B cell (primary cell): ENCODE results near the gene DPP10. TPM values are rescaled to one million over a fixed set of nuclear protein-coding genes. Genes with fewer than 3 reads are reported as not detected.

Experiments
- ATAC-seq: fragments of 200-7000 bp; cut with Tn5 transposase; one replicate; pipeline ENCODE4 v1.10.0; 2021; ENCODE audit warnings: low read depth, mild to moderate bottlenecking, moderate number of reproducible peaks, moderate library complexity
- CTCF ChIA-PET: fragments of 350-600 bp; sonication (Branson Sonifier 250); formaldehyde crosslinking; loops from one replicate; lab custom pipeline; 2021; ENCODE audit warnings: antibody characterized with exemption, inconsistent platforms; lab: Charles Lee
- POLR2A ChIA-PET: fragments of 350-600 bp; sonication (Branson Sonifier 250); formaldehyde crosslinking; loops from one replicate; lab custom pipeline; 2021; ENCODE audit warnings: antibody characterized with exemption; lab: Charles Lee
- DNase-seq: peaks from one replicate; pipeline ENCODE4 v3.0.0; 2013
- H2AFZ ChIP-seq: 2 replicates; pipeline ENCODE4 v1.6.1; 2012; ENCODE audit warnings: mild to moderate bottlenecking, low read depth, low read length; ENCODE audit not compliant: insufficient read depth, poor library complexity, severe bottlenecking
- H3K27ac ChIP-seq, 2 donors: 1 replicate in 1 of 2; 2 replicates in 1 of 2; pipeline ENCODE4 v1.5.1; 2012 to 2013; ENCODE audit warnings: low read length in 2 of 2, mild to moderate bottlenecking in 2 of 2, moderate library complexity in 1 of 2
- H3K27me3 ChIP-seq, 4 experiments: fragments of 200-600 bp in 1 of 4; sonication (generic) in 1 of 4; replicated peaks in 1 of 4; 1 replicate in 2 of 4; 2 replicates in 2 of 4; pipeline versions ENCODE4 v1.6.1 to v1.7.0; 2013 to 2016; ENCODE audit warnings: low read length in 3 of 4, mild to moderate bottlenecking in 2 of 4, mixed read lengths in 1 of 4, moderate library complexity in 1 of 4; ENCODE audit not compliant: insufficient read depth in 4 of 4, control insufficient read depth in 3 of 4; ENCODE audit errors: control extremely low read depth in 1 of 4
- H3K36me3 ChIP-seq, 2 experiments: replicated peaks in 1 of 2; 1 replicate in 1 of 2; 2 replicates in 1 of 2; pipeline versions ENCODE4 v1.6.1 to v1.7.1; 2013; ENCODE audit warnings: low read length in 1 of 2; ENCODE audit not compliant: insufficient read depth in 2 of 2, control insufficient read depth in 1 of 2; ENCODE audit errors: control extremely low read depth in 1 of 2, extremely low read depth in 1 of 2
- H3K4me1 ChIP-seq, 2 donors: fragments of 200-600 bp in 1 of 2; sonication (generic) in 1 of 2; 1 replicate in 1 of 2; 2 replicates in 1 of 2; pipeline versions ENCODE4 v1.5.1 to v1.6.1; 2013 to 2017; ENCODE audit warnings: low read length in 2 of 2; ENCODE audit not compliant: control insufficient read depth in 2 of 2, insufficient read depth in 2 of 2
- H3K4me2 ChIP-seq: replicated peaks from 2 replicates; pipeline ENCODE3; 2012; ENCODE audit warnings: mild to moderate bottlenecking, low read depth, low read length; ENCODE audit not compliant: poor library complexity, severe bottlenecking
- H3K4me3 ChIP-seq, 5 experiments: fragments of 200-600 bp in 1 of 5; sonication (generic) in 1 of 5; 1 replicate in 3 of 5; 2 replicates in 2 of 5; pipeline versions ENCODE4 v1.5.1 to v1.7.0; 2011 to 2016; ENCODE audit warnings: low read length in 4 of 5, mild to moderate bottlenecking in 4 of 5, low read depth in 2 of 5, control low read depth in 1 of 5, moderate library complexity in 1 of 5; ENCODE audit not compliant: insufficient read depth in 1 of 5; ENCODE audit errors: control extremely low read depth in 1 of 5, extremely low read depth in 1 of 5
- H3K79me2 ChIP-seq: fragments of 200-600 bp; sonication (generic); one replicate; pipeline ENCODE4 v1.6.0; 2016; ENCODE audit warnings: low read length; ENCODE audit not compliant: control insufficient read depth, insufficient read depth
- H3K9ac ChIP-seq: fragments of 200-600 bp; sonication (generic); 2 replicates; pipeline ENCODE4 v1.6.1; 2017; ENCODE audit warnings: mild to moderate bottlenecking, low read length, moderate library complexity
- H3K9me3 ChIP-seq, 3 donors: one replicate each; pipeline versions ENCODE4 v1.6.1 to v1.7.1; 2013; ENCODE audit warnings: low read length in 2 of 3; ENCODE audit not compliant: control insufficient read depth in 2 of 3, insufficient read depth in 1 of 3; ENCODE audit errors: control extremely low read depth in 1 of 3
- H4K20me1 ChIP-seq: 2 replicates; pipeline ENCODE4 v1.6.0; 2012; ENCODE audit warnings: mild to moderate bottlenecking, low read length; ENCODE audit not compliant: insufficient read depth, control insufficient read depth, poor library complexity, severe bottlenecking
- H3K27ac Mint-ChIP-seq: one replicate; pipeline ENCODE4 v1.8.0; 2021; ENCODE audit warnings: mixed read lengths
- H3K27me3 Mint-ChIP-seq: one replicate; pipeline ENCODE4 v1.8.0; 2021; ENCODE audit warnings: mixed read lengths
- H3K4me1 Mint-ChIP-seq: one replicate; pipeline ENCODE4 v1.8.0; 2021; ENCODE audit warnings: mixed read lengths
- H3K4me3 Mint-ChIP-seq: one replicate; pipeline ENCODE4 v1.8.0; 2021; ENCODE audit warnings: mixed read lengths
- H3K9me3 Mint-ChIP-seq: one replicate; pipeline ENCODE4 v1.8.0; 2022; ENCODE audit warnings: mixed read lengths; ENCODE audit not compliant: insufficient read depth
- CTCF ChIP-seq: fragments of 200-600 bp; IDR thresholded peaks from one replicate; pipeline ENCODE4 v1.8.0; 2022; ENCODE audit warnings: antibody characterized with exemption, mild to moderate bottlenecking
- EZH2 ChIP-seq: IDR thresholded peaks from 2 replicates; pipeline ENCODE4 v1.6.1; 2012; ENCODE audit warnings: borderline replicate concordance, low read depth, mild to moderate bottlenecking, moderate library complexity, low read length; ENCODE audit not compliant: insufficient read depth, poor library complexity, severe bottlenecking
- WGBS: methylation state at CpG from one replicate; pipeline ENCODE4 v1.1.5; 2013; ENCODE audit warnings: missing lambda C conversion rate; ENCODE audit not compliant: insufficient coverage; 5-methylcytosine and 5-hydroxymethylcytosine counted together
- intact Hi-C: fragments of 100-400 bp; cut with micrococcal nuclease; formaldehyde crosslinking; loops from one replicate; pipeline ENCODE4 v1.10.0; 2022
- polyA plus RNA-seq: library from polyadenylated mRNA; depleted of rRNA; stranded (reverse); fragments of >200 nt; gene quantifications from 2 replicates; pipeline ENCODE4 v1.2.3, GENCODE V29; 2012
- total RNA-seq, 2 donors: library from RNA; stranded (reverse); fragments of 120-200 nt in 1 of 2; gene quantifications; 1 replicate in 1 of 2; 2 replicates in 1 of 2; pipeline versions ENCODE4 v1.2.3 to v1.2.4, GENCODE V29; 2013 to 2022

DPP10 gene
- total and polyA plus RNA-seq, 2 donors (not counting 1 experiment from before 2014, with no cell fraction given) = not detected

DNA sequence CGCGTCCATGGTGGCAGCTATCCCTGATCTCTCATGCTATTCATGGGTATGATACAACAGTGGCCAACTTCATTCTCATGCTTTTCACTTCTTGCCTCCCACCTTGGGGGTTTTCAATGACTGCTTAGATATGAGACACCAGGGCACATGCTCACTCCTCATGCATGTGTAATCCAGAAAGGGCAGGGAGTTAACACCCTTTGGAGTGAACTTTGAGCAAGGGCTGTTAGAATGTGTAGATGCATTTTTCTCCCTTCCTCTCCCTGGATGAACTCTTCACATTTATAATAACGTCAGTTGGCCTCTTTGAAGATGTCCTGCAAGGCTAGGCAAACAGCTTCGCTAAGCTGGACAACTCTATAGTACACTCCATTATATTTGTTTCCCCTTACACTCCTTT lies 56.7 kb downstream of the DPP10 start:
- H3K27ac ChIP-seq = no peak overlapping the region
- H3K4me3 ChIP-seq = no peak overlapping the region
- Mint-ChIP-seq H3K4me1 (no peaks in the 10 kb centered on the region), H3K9me3 (no peaks in the 10 kb centered on the region), H3K27ac (no peak overlapping the region), H3K27me3 (no peaks in the 10 kb centered on the region), H3K4me3 (no peak overlapping the region)
- no peak overlapping the region for H3K4me2 ChIP-seq
- no peak overlapping the region for H2AFZ ChIP-seq
- CTCF ChIA-PET = no interaction called here
- no peaks in the 10 kb centered on the region for H3K36me3 ChIP-seq
- intact Hi-C loops = no loop called here
- no peaks in the 10 kb centered on the region for H3K79me2 ChIP-seq
- WGBS = 94% methylated on average over 3 of the region's 4 CpGs
- H3K9me3 ChIP-seq = no peaks in the 10 kb centered on the region
- H3K27me3 ChIP-seq = no peaks in the 10 kb centered on the region
- H3K4me1 ChIP-seq = no peaks in the 10 kb centered on the region
- DNase-seq (no peak), ATAC-seq (no peak)
- TF ChIP-seq EZH2 (no peak), CTCF (no peak)
- POLR2A ChIA-PET = no interaction called here
- no peaks in the 10 kb centered on the region for H4K20me1 ChIP-seq
- no peak overlapping the region for H3K9ac ChIP-seq

DNA sequence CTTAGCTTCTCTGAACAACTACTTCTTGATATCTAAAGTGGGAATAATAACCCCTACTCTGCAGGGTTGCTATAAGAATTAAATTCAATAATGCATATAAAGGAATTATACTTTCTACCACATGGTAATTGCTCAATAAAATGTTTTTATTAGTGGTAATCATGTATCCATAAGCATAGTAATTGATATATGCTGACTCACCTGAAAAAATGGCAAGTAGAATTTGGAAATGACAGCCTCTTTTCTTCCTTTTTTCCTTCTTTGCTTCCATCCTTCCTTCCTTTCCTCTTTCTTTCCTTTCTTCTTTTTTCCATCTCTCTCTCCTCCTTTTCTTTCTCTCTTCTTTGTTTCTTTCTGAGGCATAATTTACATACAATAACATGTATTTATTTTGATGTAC lies 65.3 kb downstream of the DPP10 start:
- no peak overlapping the region for H3K27ac Mint-ChIP-seq
- Histone ChIP-seq H3K27ac (no peak overlapping the region), H3K4me3 (no peak overlapping the region), H3K4me2 (no peak overlapping the region), H2AFZ (no peak overlapping the region), H3K27me3 (no peaks in the 10 kb centered on the region), H3K36me3 (no peaks in the 10 kb centered on the region), H4K20me1 (no peaks in the 10 kb centered on the region), H3K9me3 (no peaks in the 10 kb centered on the region), H3K4me1 (no peaks in the 10 kb centered on the region), H3K9ac (no peak overlapping the region), H3K79me2 (no peaks in the 10 kb centered on the region)
- ChIA-PET CTCF (no interaction called here), POLR2A (no interaction called here)
- no peaks in the 10 kb centered on the region for H3K4me1 Mint-ChIP-seq
- no peak for DNase-seq
- no peak for ATAC-seq
- no peaks in the 10 kb centered on the region for H3K9me3 Mint-ChIP-seq
- intact Hi-C loops = no loop called here
- no peaks in the 10 kb centered on the region for H3K27me3 Mint-ChIP-seq
- TF ChIP-seq EZH2 (no peak), CTCF (no peak)
- H3K4me3 Mint-ChIP-seq = no peak overlapping the region
